DND-41 (cell line): ENCODE data around the gene ADGRG6.

Source experiments
- ATAC-seq: fragments of 200-7000 bp; cut with Tn5 transposase; 3 replicates; pipeline ENCODE4 v1.9.1; 2021; ENCODE audit warnings: low read depth; ENCODE audit not compliant: insufficient read depth
- DNase-seq: peaks from one replicate; pipeline ENCODE4 v3.0.0-alpha.2; 2020
- H2AFZ ChIP-seq: 2 replicates; pipeline ENCODE4 v1.6.0; 2012; ENCODE audit warnings: low read depth, low read length
- H3K27ac ChIP-seq: 2 replicates; pipeline ENCODE4 v1.5.1; 2012; ENCODE audit warnings: low read length, inconsistent platforms
- H3K27me3 ChIP-seq: fragments of 200-600 bp; sonication (generic); 2 replicates; pipeline ENCODE4 v1.6.0; 2012; ENCODE audit warnings: low read length, mild to moderate bottlenecking, inconsistent platforms; ENCODE audit not compliant: insufficient read depth, poor library complexity
- H3K36me3 ChIP-seq: 2 replicates; pipeline ENCODE4 v1.5.1; 2012; ENCODE audit warnings: low read length, inconsistent platforms; ENCODE audit not compliant: insufficient read depth
- H3K4me1 ChIP-seq: 2 replicates; pipeline ENCODE4 v1.5.1; 2012; ENCODE audit warnings: mild to moderate bottlenecking, low read length; ENCODE audit not compliant: insufficient read depth
- H3K4me2 ChIP-seq: 2 replicates; pipeline ENCODE4 v1.6.0; 2012; ENCODE audit warnings: mild to moderate bottlenecking, moderate library complexity, low read length, inconsistent platforms; ENCODE audit not compliant: insufficient read depth
- H3K4me3 ChIP-seq, 2 experiments: fragments of 200-600 bp in 1 of 2; shearing (Covaris generic) in 1 of 2; 2 replicates each; pipeline ENCODE4 v1.5.1; 2012 to 2016; ENCODE audit warnings: inconsistent platforms in 2 of 2, low read length in 2 of 2, mild to moderate bottlenecking in 2 of 2, low read depth in 1 of 2, moderate library complexity in 1 of 2
- H3K79me2 ChIP-seq: 2 replicates; pipeline ENCODE4 v1.6.0; 2012; ENCODE audit warnings: low read length, inconsistent platforms; ENCODE audit not compliant: insufficient read depth
- H3K9ac ChIP-seq: 2 replicates; pipeline ENCODE4 v1.6.0; 2012; ENCODE audit warnings: low read depth, mild to moderate bottlenecking, inconsistent platforms, low read length, moderate library complexity
- H3K9me3 ChIP-seq: 2 replicates; pipeline ENCODE4 v1.5.1; 2012; ENCODE audit warnings: low read length, moderate library complexity, mild to moderate bottlenecking, inconsistent platforms; ENCODE audit not compliant: insufficient read depth, severe bottlenecking
- H4K20me1 ChIP-seq: 2 replicates; pipeline ENCODE4 v1.6.0; 2012; ENCODE audit warnings: low read length; ENCODE audit not compliant: insufficient read depth
- CTCF ChIP-seq: IDR thresholded peaks from 2 replicates; pipeline ENCODE4 v1.5.1; 2012; ENCODE audit warnings: borderline replicate concordance, low read length, moderate library complexity, mild to moderate bottlenecking; ENCODE audit not compliant: poor library complexity, severe bottlenecking; ENCODE audit errors: extremely low read depth
- EZH2 ChIP-seq: IDR thresholded peaks from 3 replicates; pipeline ENCODE4 v1.6.1; 2012; ENCODE audit warnings: borderline replicate concordance, low read depth, mild to moderate bottlenecking, moderate library complexity, low read length, inconsistent platforms; ENCODE audit not compliant: severe bottlenecking

Gene ADGRG6

GRCh38 chr6:142413111-142413510, 111.3 kb downstream of the ADGRG6 start:
- ATAC-seq: no peak

GRCh38 chr6:142414462-142415250, 112.8 kb downstream of the ADGRG6 start:
- ATAC-seq (no peak), DNase-seq (no peak)
- Histone ChIP-seq H4K20me1 (no peaks in the 10 kb centered on the region), H3K9me3 (no peaks in the 10 kb centered on the region), H3K27ac (no peak overlapping the region), H3K4me1 (no peaks in the 10 kb centered on the region), H3K4me2 (no peak overlapping the region), H3K4me3 (no peak overlapping the region), H3K27me3 (peaks cover 17% of the 10 kb centered on the region), H3K79me2 (no peaks in the 10 kb centered on the region), H3K9ac (no peak overlapping the region), H2AFZ (no peak overlapping the region), H3K36me3 (no peaks in the 10 kb centered on the region)
- TF ChIP-seq CTCF (no peak), EZH2 (no peak)

More at GRCh38 chr6:142413111-142413510, 111.3 kb downstream of the ADGRG6 start:
- H3K36me3 ChIP-seq: no peaks in the 10 kb centered on the region
- H3K27me3 ChIP-seq: peaks cover 23% of the 10 kb centered on the region
- no peak overlapping the region for H3K4me2 ChIP-seq
- H2AFZ ChIP-seq: no peak overlapping the region
- DNase-seq: no peak
- TF ChIP-seq EZH2 (no peak), CTCF (no peak)
- no peaks in the 10 kb centered on the region for H3K79me2 ChIP-seq
- no peak overlapping the region for H3K4me3 ChIP-seq
- H4K20me1 ChIP-seq: no peaks in the 10 kb centered on the region
- no peak overlapping the region for H3K27ac ChIP-seq
- no peaks in the 10 kb centered on the region for H3K4me1 ChIP-seq
- no peaks in the 10 kb centered on the region for H3K9me3 ChIP-seq
- no peak overlapping the region for H3K9ac ChIP-seq

GRCh38 chr6:142416179-142416578, 114.4 kb downstream of the ADGRG6 start:
- no peaks in the 10 kb centered on the region for H3K4me1 ChIP-seq
- H2AFZ ChIP-seq: no peak overlapping the region
- no peak overlapping the region for H3K27ac ChIP-seq
- no peaks in the 10 kb centered on the region for H3K79me2 ChIP-seq
- H3K27me3 ChIP-seq: peaks cover 12% of the 10 kb centered on the region
- no peak overlapping the region for H3K9ac ChIP-seq
- H3K9me3 ChIP-seq: no peaks in the 10 kb centered on the region
- H3K36me3 ChIP-seq: no peaks in the 10 kb centered on the region
- DNase-seq (no peak), ATAC-seq (0 out of 3 replicates have a peak, but pooled peaks have one; percentile 22)
- H3K4me3 ChIP-seq: no peak overlapping the region
- H4K20me1 ChIP-seq: no peaks in the 10 kb centered on the region
- no peak for TF ChIP-seq EZH2
- TF ChIP-seq CTCF: no peak
- H3K4me2 ChIP-seq: no peak overlapping the region
